Glutamatergic neuron (in vitro differentiated cells): ENCODE measurements around the gene DSPP. TPM values are rescaled to one million over a fixed set of nuclear protein-coding genes. Genes with fewer than 3 reads are reported as not detected.

Experiments
- DNase-seq: peaks from one replicate; pipeline ENCODE4 v3.0.0; 2022
- H3K27ac Mint-ChIP-seq: one replicate; pipeline ENCODE4 v1.8.0; 2020; ENCODE audit warnings: mild to moderate bottlenecking, mixed read lengths, inconsistent platforms; ENCODE audit not compliant: unreplicated experiment
- H3K27me3 Mint-ChIP-seq: one replicate; pipeline ENCODE4 v1.8.0; 2020; ENCODE audit warnings: mild to moderate bottlenecking, moderate library complexity, mixed read lengths, inconsistent platforms; ENCODE audit not compliant: unreplicated experiment
- H3K36me3 Mint-ChIP-seq: one replicate; pipeline ENCODE4 v1.8.0; 2020; ENCODE audit warnings: mild to moderate bottlenecking, mixed read lengths, inconsistent platforms; ENCODE audit not compliant: unreplicated experiment
- H3K4me1 Mint-ChIP-seq: one replicate; pipeline ENCODE4 v1.8.0; 2020; ENCODE audit warnings: mild to moderate bottlenecking, low read depth, mixed read lengths, inconsistent platforms; ENCODE audit not compliant: unreplicated experiment
- H3K4me3 Mint-ChIP-seq: one replicate; pipeline ENCODE4 v1.8.0; 2020; ENCODE audit warnings: mild to moderate bottlenecking, mixed read lengths, inconsistent platforms; ENCODE audit not compliant: unreplicated experiment
- H3K9me3 Mint-ChIP-seq: one replicate; pipeline ENCODE4 v1.8.0; 2020; ENCODE audit warnings: mild to moderate bottlenecking, moderate library complexity, mixed read lengths, inconsistent platforms; ENCODE audit not compliant: unreplicated experiment
- long read RNA-seq: library from polyadenylated mRNA; unstranded; transcript quantifications from one replicate; pipeline ENCODE4 v2.0.0, GENCODE V29; 2020; ENCODE audit not compliant: unreplicated experiment
- total RNA-seq: library from RNA; stranded (reverse); fragmentation: NEBNext Ultra II Directional; extraction: Animal tissue kit (Norgen Biotek cat#: 25700); gene quantifications from one replicate; pipeline ENCODE4 v1.2.1, GENCODE V29; 2021; ENCODE audit not compliant: unreplicated experiment
- TF ChIP-seq, protein P1 (sequence below): fragments of 200-600 bp; sonication (generic); IDR thresholded peaks from one replicate; pipeline ENCODE4 v1.5.0; 2021; ENCODE audit not compliant: partially characterized antibody, unreplicated experiment

DSPP gene
- total RNA-seq: not detected
- long read RNA-seq: 0 reads

- TF ChIP-seq, protein P1, sequence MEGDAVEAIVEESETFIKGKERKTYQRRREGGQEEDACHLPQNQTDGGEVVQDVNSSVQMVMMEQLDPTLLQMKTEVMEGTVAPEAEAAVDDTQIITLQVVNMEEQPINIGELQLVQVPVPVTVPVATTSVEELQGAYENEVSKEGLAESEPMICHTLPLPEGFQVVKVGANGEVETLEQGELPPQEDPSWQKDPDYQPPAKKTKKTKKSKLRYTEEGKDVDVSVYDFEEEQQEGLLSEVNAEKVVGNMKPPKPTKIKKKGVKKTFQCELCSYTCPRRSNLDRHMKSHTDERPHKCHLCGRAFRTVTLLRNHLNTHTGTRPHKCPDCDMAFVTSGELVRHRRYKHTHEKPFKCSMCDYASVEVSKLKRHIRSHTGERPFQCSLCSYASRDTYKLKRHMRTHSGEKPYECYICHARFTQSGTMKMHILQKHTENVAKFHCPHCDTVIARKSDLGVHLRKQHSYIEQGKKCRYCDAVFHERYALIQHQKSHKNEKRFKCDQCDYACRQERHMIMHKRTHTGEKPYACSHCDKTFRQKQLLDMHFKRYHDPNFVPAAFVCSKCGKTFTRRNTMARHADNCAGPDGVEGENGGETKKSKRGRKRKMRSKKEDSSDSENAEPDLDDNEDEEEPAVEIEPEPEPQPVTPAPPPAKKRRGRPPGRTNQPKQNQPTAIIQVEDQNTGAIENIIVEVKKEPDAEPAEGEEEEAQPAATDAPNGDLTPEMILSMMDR: no peak
- DNase-seq: no peak
- Mint-ChIP-seq H3K36me3 (no peaks in the 10 kb centered on the region), H3K4me3 (no peak within 1 kb of the TSS), H3K9me3 (no peaks in the 10 kb centered on the region), H3K27me3 (no peaks in the 10 kb centered on the region), H3K4me1 (no peaks in the 10 kb centered on the region), H3K27ac (no peak within 1 kb of the TSS)
Observed at GRCh38 chr4:87608229-87608628, at the start of gene DSPP. Gene DSPP, plus strand, starts transcription at chr4:87608529. Its CDS starts 2,380 bp downstream, at chr4:87610909.

DNA sequence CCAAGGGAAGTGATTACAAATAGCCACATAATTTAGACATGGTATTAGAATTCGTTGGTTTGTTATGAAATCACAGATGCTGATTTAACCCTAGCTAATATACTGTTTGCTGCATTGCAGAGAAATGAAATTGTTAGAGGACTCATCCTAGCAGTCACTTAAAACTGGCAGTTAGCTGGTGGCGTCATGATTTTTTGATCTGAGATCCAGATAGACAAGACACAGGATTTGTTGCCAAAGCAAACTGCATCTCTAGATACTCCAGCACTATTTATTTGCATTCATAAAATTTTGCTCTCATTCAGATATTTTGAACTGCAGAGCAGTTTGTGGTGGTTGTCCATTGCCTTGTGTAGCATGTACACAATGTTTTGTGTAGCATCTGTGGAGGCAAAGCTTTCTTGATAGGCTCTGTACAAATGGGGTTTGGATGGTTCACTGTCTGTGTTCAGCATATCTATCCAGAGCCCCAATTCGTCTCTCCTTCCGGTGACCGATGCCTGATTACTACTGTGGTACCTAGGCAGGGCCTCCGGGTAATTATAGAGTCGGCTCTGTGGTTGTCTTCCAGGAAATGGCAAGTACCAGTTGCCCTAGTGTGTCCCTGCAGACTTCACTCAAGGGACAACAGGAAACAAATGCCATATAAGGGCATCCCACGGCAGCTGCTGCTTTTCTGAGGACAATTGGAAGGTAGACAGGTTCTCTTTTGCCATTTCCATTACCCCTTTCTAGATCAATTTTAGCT is 49.1 kb upstream of the DSPP start:
- no peak for DNase-seq
- H3K27me3 Mint-ChIP-seq: peaks cover 2% of the 10 kb centered on the region
- no peaks in the 10 kb centered on the region for H3K4me1 Mint-ChIP-seq
- H3K4me3 Mint-ChIP-seq: no peak overlapping the region
- H3K9me3 Mint-ChIP-seq: peaks cover 1% of the 10 kb centered on the region
- no peaks in the 10 kb centered on the region for H3K36me3 Mint-ChIP-seq
- TF ChIP-seq, protein P1: no peak
- no peak overlapping the region for H3K27ac Mint-ChIP-seq

DNA sequence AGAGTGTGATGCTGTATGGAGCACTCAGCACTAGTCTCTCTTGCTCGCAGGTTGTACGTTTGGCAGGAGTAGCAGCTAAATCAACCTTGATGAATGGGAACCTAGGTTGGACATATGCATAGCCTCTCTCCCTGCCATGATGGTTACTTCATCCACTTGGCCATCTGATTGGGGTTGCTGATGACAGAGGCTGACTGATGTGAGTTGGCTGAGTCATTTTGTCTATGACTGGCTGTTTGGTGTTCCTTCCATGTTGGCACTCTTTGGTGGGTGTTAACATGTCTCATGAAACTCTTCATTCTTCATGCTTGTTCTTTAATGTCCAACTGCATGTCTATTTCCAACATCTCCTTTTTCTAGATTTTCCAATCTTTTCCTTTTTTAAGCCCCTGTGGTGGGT is 47.5 kb upstream of the DSPP start:
- no peak for DNase-seq
- TF ChIP-seq, protein P1: no peak
- H3K4me1 Mint-ChIP-seq: no peaks in the 10 kb centered on the region
- peaks cover 2% of the 10 kb centered on the region for H3K27me3 Mint-ChIP-seq
- H3K36me3 Mint-ChIP-seq: no peaks in the 10 kb centered on the region
- H3K27ac Mint-ChIP-seq: no peak overlapping the region
- H3K9me3 Mint-ChIP-seq: peaks cover 1% of the 10 kb centered on the region
- no peak overlapping the region for H3K4me3 Mint-ChIP-seq

- TF ChIP-seq, protein P1: no peak
- Mint-ChIP-seq H3K9me3 (peaks cover 1% of the 10 kb centered on the region), H3K27me3 (no peaks in the 10 kb centered on the region), H3K36me3 (no peaks in the 10 kb centered on the region), H3K27ac (no peak overlapping the region), H3K4me1 (no peaks in the 10 kb centered on the region), H3K4me3 (no peak overlapping the region)
- no peak for DNase-seq
Observed at GRCh38 chr4:87565746-87566145, 42.6 kb upstream of the DSPP start.

GRCh38 chr4:87566276-87566675 is 42.1 kb upstream of the DSPP start:
- Mint-ChIP-seq H3K4me1 (no peaks in the 10 kb centered on the region), H3K36me3 (no peaks in the 10 kb centered on the region), H3K27me3 (no peaks in the 10 kb centered on the region), H3K9me3 (no peaks in the 10 kb centered on the region), H3K4me3 (no peak overlapping the region), H3K27ac (no peak overlapping the region)
- DNase-seq: no peak
- TF ChIP-seq, protein P1: no peak
